Small intestine (tissue), 7 donors: Measurements from ENCODE around the gene STPG2. TPM values are rescaled to one million over a fixed set of nuclear protein-coding genes. Genes with fewer than 3 reads are reported as not detected.

ENCODE experiments used
- DNase-seq, 2 donors: peaks; one replicate each; pipeline versions ENCODE4 v3.0.0 to v3.0.0-alpha.2; 2013
- FAIRE-seq: peaks from 2 replicates; lab custom pipeline; 2012; peaks lifted over from hg19 to GRCh38; lab: Jason Lieb, UNC
- H3K27ac ChIP-seq, 3 donors: one replicate each; pipeline ENCODE4 v1.5.1; 2013; ENCODE audit warnings: low read length in 2 of 3, mild to moderate bottlenecking in 2 of 3, control low read depth in 1 of 3, inconsistent platforms in 1 of 3, low read depth in 1 of 3, moderate library complexity in 1 of 3
- H3K27me3 ChIP-seq, 3 donors: one replicate each; pipeline ENCODE4 v1.6.1; 2013; ENCODE audit warnings: low read length in 3 of 3, inconsistent platforms in 1 of 3; ENCODE audit not compliant: control insufficient read depth in 3 of 3, insufficient read depth in 3 of 3
- H3K36me3 ChIP-seq, 3 donors: one replicate each; pipeline ENCODE4 v1.6.1; 2013; ENCODE audit warnings: low read length in 3 of 3, inconsistent platforms in 1 of 3, low read depth in 1 of 3, mild to moderate bottlenecking in 1 of 3, moderate library complexity in 1 of 3; ENCODE audit not compliant: control insufficient read depth in 3 of 3, insufficient read depth in 2 of 3
- H3K4me1 ChIP-seq, 3 donors: one replicate each; pipeline ENCODE4 v1.6.1; 2013; ENCODE audit warnings: low read length in 2 of 3, inconsistent platforms in 1 of 3, low read depth in 1 of 3, mild to moderate bottlenecking in 1 of 3, moderate library complexity in 1 of 3; ENCODE audit not compliant: control insufficient read depth in 3 of 3, insufficient read depth in 2 of 3
- H3K4me3 ChIP-seq, 3 donors: one replicate each; pipeline ENCODE4 v1.5.1; 2013; ENCODE audit warnings: low read length in 3 of 3, control low read depth in 1 of 3, inconsistent platforms in 1 of 3, low read depth in 1 of 3, mild to moderate bottlenecking in 1 of 3, moderate library complexity in 1 of 3
- H3K9me3 ChIP-seq, 2 donors: one replicate each; pipeline ENCODE4 v1.6.1; 2013; ENCODE audit warnings: low read depth in 1 of 2, low read length in 1 of 2; ENCODE audit not compliant: control insufficient read depth in 2 of 2, insufficient read depth in 1 of 2
- WGBS, 3 donors: extraction: QIAGEN DNeasy Blood & Tissue Kit; methylation state at CpG; one replicate each; pipeline ENCODE4 v1.1.7; 2013; 5-methylcytosine and 5-hydroxymethylcytosine counted together
- polyA plus RNA-seq, 4 donors: library from polyadenylated mRNA; stranded (reverse) in 3 of 4; unstranded in 1 of 4; fragments of 200-250 nt in 3 of 4; fragments of 120-200 nt in 1 of 4; gene quantifications; one replicate each; pipeline versions ENCODE4 v1.2.1 to v1.2.3, GENCODE V29; 2013
- donor health status: healthy with polysubstance abuse.
- donor health status: control.
- donor health status: control.
- donor health status: Bipolar disorder and iron deficiency.
- donor health status: healthy.

The STPG2 gene
- polyA plus RNA-seq, 4 donors = 0.01 to 0.40 TPM; not detected in 2

DNA sequence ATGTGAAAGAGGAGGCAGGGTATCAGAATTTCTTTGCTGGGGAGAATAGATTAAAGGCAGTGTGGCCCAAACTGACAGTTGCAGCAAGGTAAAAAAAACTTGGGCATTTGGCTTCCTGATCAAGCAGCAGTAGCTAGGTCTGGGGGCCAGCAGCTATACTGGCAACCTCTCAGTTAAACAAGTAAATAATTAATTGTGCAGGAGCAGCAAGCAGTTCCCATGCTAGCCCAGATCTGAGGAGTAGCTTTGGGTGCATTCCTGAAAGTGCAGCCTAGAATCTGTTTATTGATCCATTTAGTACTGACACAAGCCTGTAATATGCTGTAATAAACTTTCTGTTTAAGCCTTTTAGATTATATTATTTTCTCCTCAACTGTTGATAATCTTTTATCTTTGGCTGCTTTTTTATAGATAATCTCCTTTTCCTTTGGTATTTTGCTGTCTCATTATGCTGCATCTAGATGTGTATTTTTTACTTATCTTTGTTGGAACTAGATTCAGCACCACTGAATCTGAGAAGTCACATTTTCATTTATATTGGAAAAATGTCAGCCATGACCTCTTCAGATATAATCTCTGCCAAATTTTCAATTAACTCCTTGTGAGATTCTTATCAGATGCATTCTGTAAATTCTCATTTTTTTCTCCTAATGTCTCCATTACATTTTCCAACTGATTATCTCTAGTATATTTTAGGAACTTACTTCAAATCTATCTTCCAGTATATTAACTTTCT is 276.3 kb downstream of the STPG2 start:
- Histone ChIP-seq H3K27me3 (no peaks in the 10 kb centered on the region), H3K27ac (no peak overlapping the region), H3K36me3 (no peaks in the 10 kb centered on the region), H3K4me1 (no peaks in the 10 kb centered on the region), H3K4me3 (no peak overlapping the region), H3K9me3 (no peaks in the 10 kb centered on the region)
- no peak for FAIRE-seq
- DNase-seq = no peak

DNA sequence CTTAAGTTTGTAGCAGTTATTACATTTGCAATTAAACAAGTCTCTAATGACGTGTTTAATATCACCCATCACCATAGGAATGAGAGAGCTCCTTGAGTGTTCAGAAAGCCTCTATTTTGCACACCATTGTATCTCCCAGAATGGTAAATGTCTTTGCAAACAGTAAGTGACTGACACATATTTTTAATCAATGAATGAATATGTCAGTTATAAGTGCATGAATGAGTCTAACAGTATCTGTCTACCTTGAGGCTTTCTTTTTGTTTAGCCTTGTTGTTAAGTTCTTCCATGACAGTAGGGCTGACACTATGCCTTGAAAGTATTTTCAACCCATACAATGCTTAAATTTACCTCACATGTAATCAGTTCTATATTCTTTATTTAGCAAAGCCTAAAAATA is 292.2 kb downstream of the STPG2 start:
- no peak overlapping the region for H3K27ac ChIP-seq
- DNase-seq (no peak), FAIRE-seq (no peak)
- WGBS, 3 donors = 69 to 94% (median 81%) methylated on average over 1 of the region's 1 CpG
- no peaks in the 10 kb centered on the region for H3K27me3 ChIP-seq
- no peaks in the 10 kb centered on the region for H3K4me1 ChIP-seq
- no peaks in the 10 kb centered on the region for H3K36me3 ChIP-seq
- H3K4me3 ChIP-seq = no peak overlapping the region
- H3K9me3 ChIP-seq = peaks cover 0 to 2% of the 10 kb centered on the region in 2 donors

DNA sequence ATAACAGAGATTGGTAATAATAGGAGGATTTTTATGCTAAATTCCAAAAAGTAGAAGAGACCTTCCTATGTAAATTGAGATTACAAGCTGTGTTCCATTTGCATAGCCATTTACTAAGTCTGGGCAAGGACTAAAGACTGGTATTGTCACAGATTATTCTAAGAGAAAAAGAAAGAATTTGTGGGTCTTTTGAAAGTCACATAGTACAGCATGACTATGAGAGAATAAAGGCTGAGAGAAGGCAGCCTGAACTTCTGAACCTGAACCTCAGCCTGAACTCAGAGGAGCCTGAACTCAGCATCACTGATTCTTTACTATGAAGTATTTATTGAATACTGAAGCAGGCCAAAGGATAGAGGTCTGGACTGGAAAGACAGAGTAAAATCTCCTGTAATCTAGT is 297.5 kb downstream of the STPG2 start:
- FAIRE-seq (no peak), DNase-seq (no peak)
- Histone ChIP-seq H3K27me3 (no peaks in the 10 kb centered on the region), H3K9me3 (no peaks in the 10 kb centered on the region), H3K36me3 (no peaks in the 10 kb centered on the region), H3K4me3 (no peak overlapping the region), H3K27ac (no peak overlapping the region), H3K4me1 (no peaks in the 10 kb centered on the region)

DNA sequence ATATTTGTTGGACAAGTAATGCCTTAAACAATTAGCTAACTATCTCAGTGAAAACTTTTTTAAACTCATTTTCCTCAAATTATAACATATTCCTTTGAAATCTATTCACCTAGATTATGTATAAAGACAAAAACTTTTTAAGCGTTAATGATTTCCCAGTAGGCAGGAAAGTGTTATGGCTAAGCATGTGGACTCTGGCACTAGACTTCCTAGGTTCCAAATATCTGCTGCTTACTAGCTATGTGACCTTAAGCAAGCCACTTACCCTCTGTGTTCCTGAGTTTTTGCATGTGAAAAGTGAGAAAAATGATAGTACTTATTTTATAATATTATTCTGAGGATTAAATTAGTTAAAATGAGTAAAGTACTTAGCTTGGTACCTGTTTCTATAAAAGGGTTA is 301.8 kb downstream of the STPG2 start:
- H3K36me3 ChIP-seq = no peaks in the 10 kb centered on the region
- WGBS, 3 donors = 44 to 69% (median 49%) methylated on average over 1 of the region's 1 CpG
- DNase-seq = peak in 1 of 2 donors; percentile 17
- H3K27me3 ChIP-seq = no peaks in the 10 kb centered on the region
- no peak for FAIRE-seq
- no peaks in the 10 kb centered on the region for H3K4me1 ChIP-seq
- H3K4me3 ChIP-seq = no peak overlapping the region
- no peak overlapping the region for H3K27ac ChIP-seq
- H3K9me3 ChIP-seq = no peaks in the 10 kb centered on the region

DNA sequence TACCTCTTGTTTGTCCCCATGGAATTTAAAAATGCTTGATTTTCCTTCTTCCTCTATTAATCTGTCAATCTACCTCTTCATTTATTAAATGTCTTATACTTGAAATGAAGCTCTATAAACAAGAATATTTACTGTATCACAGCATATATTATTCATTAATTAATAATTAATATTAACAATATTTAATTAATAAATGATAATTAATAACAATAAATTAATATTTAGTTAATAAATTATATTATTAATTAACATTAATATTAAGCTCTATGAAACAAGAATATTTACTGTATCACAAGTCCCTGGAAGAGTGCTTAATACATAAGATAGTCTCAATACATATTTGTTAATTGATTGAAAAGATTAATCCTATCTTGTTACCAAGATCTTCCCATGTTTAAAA is 306.6 kb downstream of the STPG2 start:
- no peaks in the 10 kb centered on the region for H3K27me3 ChIP-seq
- no peak for DNase-seq
- H3K27ac ChIP-seq = no peak overlapping the region
- no peak overlapping the region for H3K4me3 ChIP-seq
- H3K4me1 ChIP-seq = no peaks in the 10 kb centered on the region
- FAIRE-seq = peak; percentile 79
- H3K9me3 ChIP-seq = no peaks in the 10 kb centered on the region
- H3K36me3 ChIP-seq = no peaks in the 10 kb centered on the region

DNA sequence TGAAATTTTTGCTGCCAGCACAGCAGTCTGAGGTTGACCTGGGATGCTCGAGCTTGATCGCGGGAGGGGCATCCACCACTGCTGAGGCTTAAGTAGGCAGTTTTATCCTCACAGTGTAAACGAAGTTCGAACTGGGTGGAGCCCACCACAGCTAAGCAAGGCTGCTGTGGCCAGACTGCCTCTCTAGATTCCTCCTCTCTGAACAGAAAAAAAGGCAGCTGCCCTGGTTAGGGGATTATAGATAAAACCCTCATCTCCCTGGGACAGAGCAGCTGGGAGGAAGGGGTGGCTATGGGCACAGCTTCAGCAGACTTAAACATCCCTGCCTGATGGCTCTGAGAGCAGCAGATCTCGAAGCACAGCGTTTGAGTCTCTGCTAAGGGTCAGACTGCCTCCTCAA is 314.6 kb downstream of the STPG2 start:
- WGBS, 3 donors = 74 to 83% (median 78%) methylated on average over 7 of the region's 7 CpGs
- peaks cover 0 to 7% of the 10 kb centered on the region in 2 donors for H3K9me3 ChIP-seq
- FAIRE-seq = no peak

DNA sequence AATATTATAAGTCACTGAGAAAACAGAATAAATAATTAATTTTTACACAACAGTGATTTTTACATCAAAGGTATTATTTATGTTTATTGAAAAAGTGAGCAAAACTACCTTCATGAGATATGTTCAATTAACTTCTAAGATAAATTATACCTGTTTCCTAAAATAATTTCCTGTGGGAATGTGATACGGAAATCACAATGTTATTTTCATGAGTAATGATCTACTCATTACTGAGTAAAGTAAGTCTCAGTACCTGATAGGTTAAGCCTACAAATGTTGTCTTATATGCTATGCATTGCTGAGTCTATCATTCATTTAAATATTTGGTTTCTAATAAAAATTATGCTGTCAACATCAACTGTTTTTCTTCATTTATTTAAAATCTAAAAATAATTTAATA is 324.0 kb downstream of the STPG2 start:
- no peaks in the 10 kb centered on the region for H3K27me3 ChIP-seq
- FAIRE-seq = no peak
- WGBS, 3 donors = 82 to 93% (median 89%) methylated on average over 1 of the region's 1 CpG
- no peak overlapping the region for H3K4me3 ChIP-seq
- H3K9me3 ChIP-seq = peaks cover 3 to 7% of the 10 kb centered on the region in 2 donors
- H3K4me1 ChIP-seq = no peaks in the 10 kb centered on the region
- no peak overlapping the region for H3K27ac ChIP-seq
- no peak for DNase-seq
- no peaks in the 10 kb centered on the region for H3K36me3 ChIP-seq

More for the DNA sequence above, 314.6 kb downstream of the STPG2 start:
- Histone ChIP-seq H3K36me3 (no peaks in the 10 kb centered on the region), H3K27ac (no peak overlapping the region), H3K4me3 (no peak overlapping the region), H3K4me1 (no peaks in the 10 kb centered on the region), H3K27me3 (no peaks in the 10 kb centered on the region)
- no peak for DNase-seq

DNA sequence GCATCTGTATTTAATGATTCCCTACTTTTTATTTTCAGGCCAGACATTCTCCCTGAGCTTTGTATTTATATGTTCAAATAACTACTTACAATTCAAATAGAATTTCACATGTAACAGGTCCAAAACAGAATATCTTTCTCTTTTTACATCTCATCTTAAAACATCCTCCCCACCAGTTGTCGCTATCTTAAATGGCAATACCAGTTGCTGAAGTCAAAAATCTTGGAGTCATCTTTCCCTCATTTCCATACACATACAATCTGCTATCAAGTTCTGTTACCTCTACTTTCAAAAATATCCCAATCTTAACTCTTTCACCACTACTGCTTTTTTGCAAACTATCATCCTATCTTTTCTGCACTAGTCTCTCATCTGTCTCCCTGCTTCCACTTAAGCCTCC is 330.5 kb downstream of the STPG2 start:
- Histone ChIP-seq H3K4me3 (no peak overlapping the region), H3K27ac (no peak overlapping the region), H3K27me3 (no peaks in the 10 kb centered on the region), H3K36me3 (no peaks in the 10 kb centered on the region), H3K4me1 (no peaks in the 10 kb centered on the region), H3K9me3 (no peaks in the 10 kb centered on the region)
- WGBS, 3 donors = 96 to 100% (median 100%) methylated on average over 1 of the region's 1 CpG
- FAIRE-seq = no peak
- no peak for DNase-seq

DNA sequence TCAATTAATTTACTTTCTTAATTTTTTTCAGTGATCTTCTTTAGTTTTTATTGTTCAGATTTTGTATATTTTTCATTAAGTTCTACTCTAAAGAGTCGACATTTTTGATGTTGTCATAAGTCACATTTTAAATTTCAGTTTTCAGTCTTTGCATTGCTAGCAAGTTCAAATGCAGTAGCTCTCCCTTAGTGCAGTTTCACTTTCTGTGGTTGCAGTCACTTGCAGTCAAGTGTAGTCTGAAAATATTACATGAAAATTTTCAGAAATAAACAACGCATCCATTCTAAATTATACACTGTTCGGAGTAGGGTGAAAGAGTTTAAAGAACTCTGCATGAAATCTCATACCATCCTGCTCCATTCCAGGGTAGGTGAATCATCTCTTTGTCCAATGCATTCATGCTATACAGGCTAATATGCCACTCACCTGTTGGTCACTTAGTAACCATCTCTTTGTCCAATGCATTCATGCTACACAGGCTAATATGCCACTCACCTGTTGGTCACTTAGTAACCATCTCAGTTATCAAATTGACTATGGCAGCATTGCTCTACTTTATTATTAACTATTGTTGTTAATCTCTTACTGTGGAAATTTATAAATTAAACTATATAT is 356.9 kb downstream of the STPG2 start:
- no peak overlapping the region for H3K27ac ChIP-seq
- FAIRE-seq = no peak
- WGBS, 3 donors = 77 to 91% (median 84%) methylated on average over 3 of the region's 3 CpGs

More for the DNA sequence above, 356.9 kb downstream of the STPG2 start:
- Histone ChIP-seq H3K36me3 (no peaks in the 10 kb centered on the region), H3K9me3 (no peaks in the 10 kb centered on the region), H3K27me3 (no peaks in the 10 kb centered on the region), H3K4me1 (no peaks in the 10 kb centered on the region), H3K4me3 (no peak overlapping the region)
- no peak for DNase-seq
